VCaP (cell line): ENCODE measurements around the gene IL9.
A peak's percentile ranks its signal among the peaks of the same experiment; 100 is the strongest.

ENCODE experiments used
- H3K27ac ChIP-seq: fragments of 450-650 bp; 2 replicates; pipeline ENCODE4 v1.5.1; 2017
- CTCF ChIP-seq: fragments of 450-650 bp; conservative IDR thresholded peaks from 2 replicates; pipeline ENCODE4 v1.5.1; 2017; ENCODE audit warnings: mild to moderate bottlenecking, moderate library complexity

Gene IL9

GRCh38 chr5:135895474-135896006, at the start of gene IL9:
IL9 (minus strand) TSS chr5:135895841; CDS start chr5:135895816, 25 bp downstream.
- no peak within 1 kb of the TSS for H3K27ac ChIP-seq
- no peak for TF ChIP-seq CTCF

GRCh38 chr5:135944967-135945560, 49.4 kb upstream of the IL9 start:
- H3K27ac ChIP-seq = no peak overlapping the region
- TF ChIP-seq CTCF = peak; percentile 81

- no peak for TF ChIP-seq CTCF
- H3K27ac ChIP-seq = no peak overlapping the region
Observed at GRCh38 chr5:135944564-135944963, 48.9 kb upstream of the IL9 start.

GRCh38 chr5:135942202-135942771, 46.6 kb upstream of the IL9 start:
- H3K27ac ChIP-seq = no peak overlapping the region
- TF ChIP-seq CTCF = no peak

GRCh38 chr5:135941711-135942110, 46.1 kb upstream of the IL9 start:
- H3K27ac ChIP-seq = no peak overlapping the region
- no peak for TF ChIP-seq CTCF

GRCh38 chr5:135937245-135937911, 41.7 kb upstream of the IL9 start:
- TF ChIP-seq CTCF = no peak
- H3K27ac ChIP-seq = no peak overlapping the region

- no peak for TF ChIP-seq CTCF
- H3K27ac ChIP-seq = no peak overlapping the region
Observed at GRCh38 chr5:135934939-135935338, 39.3 kb upstream of the IL9 start.
